Trophoblast cell (in vitro differentiated cells and primary cell): ENCODE measurements around the gene FBXO8.

ENCODE experiments used
- DNase-seq, 2 donors: peaks; one replicate each; pipeline ENCODE4 v3.0.0-alpha.2; 2016
- H2AFZ ChIP-seq: 2 replicates; pipeline ENCODE4 v1.6.1; 2013; ENCODE audit warnings: low read length, moderate library complexity, mild to moderate bottlenecking; ENCODE audit not compliant: insufficient read depth, poor library complexity
- H2AK5ac ChIP-seq: 2 replicates; pipeline ENCODE4 v1.6.1; 2013; ENCODE audit warnings: mild to moderate bottlenecking, low read length
- H2BK120ac ChIP-seq: 2 replicates; pipeline ENCODE4 v1.6.1; 2013; ENCODE audit warnings: low read length, mild to moderate bottlenecking, moderate library complexity; ENCODE audit not compliant: insufficient read depth, poor library complexity
- H2BK12ac ChIP-seq: 2 replicates; pipeline ENCODE4 v1.6.1; 2013; ENCODE audit warnings: mild to moderate bottlenecking, low read length, moderate library complexity
- H2BK5ac ChIP-seq: 2 replicates; pipeline ENCODE4 v1.6.1; 2013; ENCODE audit warnings: low read length, low read depth, moderate library complexity, mild to moderate bottlenecking; ENCODE audit not compliant: poor library complexity
- H3K14ac ChIP-seq: 2 replicates; pipeline ENCODE4 v1.6.1; 2013; ENCODE audit warnings: mild to moderate bottlenecking, low read length
- H3K18ac ChIP-seq: 2 replicates; pipeline ENCODE4 v1.6.1; 2013; ENCODE audit warnings: mild to moderate bottlenecking, low read length
- H3K23ac ChIP-seq: 2 replicates; pipeline ENCODE4 v1.6.1; 2013; ENCODE audit warnings: low read length
- H3K27ac ChIP-seq: 2 replicates; pipeline ENCODE4 v1.5.1; 2013; ENCODE audit warnings: low read depth, mild to moderate bottlenecking, inconsistent platforms, low read length, moderate library complexity
- H3K27me3 ChIP-seq: 2 replicates; pipeline ENCODE4 v1.6.1; 2013; ENCODE audit warnings: inconsistent platforms, mild to moderate bottlenecking, low read length, moderate library complexity; ENCODE audit not compliant: insufficient read depth
- H3K36me3 ChIP-seq, 2 experiments: 1 replicate in 1 of 2; 2 replicates in 1 of 2; pipeline ENCODE4 v1.6.1; 2013; ENCODE audit warnings: low read length in 2 of 2, mild to moderate bottlenecking in 2 of 2, moderate library complexity in 1 of 2; ENCODE audit not compliant: insufficient read depth in 2 of 2, control insufficient read depth in 1 of 2
- H3K4ac ChIP-seq: 2 replicates; pipeline ENCODE4 v1.6.1; 2013; ENCODE audit warnings: low read depth, mild to moderate bottlenecking, low read length, moderate library complexity
- H3K4me1 ChIP-seq, 2 experiments: 1 replicate in 1 of 2; 2 replicates in 1 of 2; pipeline ENCODE4 v1.6.1; 2013; ENCODE audit warnings: low read length in 2 of 2, mild to moderate bottlenecking in 2 of 2, moderate library complexity in 1 of 2; ENCODE audit not compliant: insufficient read depth in 2 of 2, control insufficient read depth in 1 of 2
- H3K4me2 ChIP-seq: 2 replicates; pipeline ENCODE4 v1.6.1; 2013; ENCODE audit warnings: inconsistent platforms, mild to moderate bottlenecking, low read length, moderate library complexity
- H3K4me3 ChIP-seq: 2 replicates; pipeline ENCODE4 v1.5.1; 2013; ENCODE audit warnings: mild to moderate bottlenecking, low read depth, low read length, inconsistent platforms
- H3K79me1 ChIP-seq: one replicate; pipeline ENCODE4 v1.6.1; 2013; ENCODE audit warnings: low read length
- H3K79me2 ChIP-seq: 2 replicates; pipeline ENCODE4 v1.6.1; 2013; ENCODE audit warnings: low read length, mild to moderate bottlenecking; ENCODE audit not compliant: control insufficient read depth, insufficient read depth, poor library complexity
- H3K9ac ChIP-seq: 2 replicates; pipeline ENCODE4 v1.6.1; 2013; ENCODE audit warnings: mild to moderate bottlenecking, low read length
- H3K9me3 ChIP-seq: 2 replicates; pipeline ENCODE4 v1.6.1; 2013; ENCODE audit warnings: low read depth, mild to moderate bottlenecking, control low read depth, inconsistent platforms, low read length; ENCODE audit not compliant: insufficient read depth
- H4K12ac ChIP-seq: 2 replicates; pipeline ENCODE4 v1.6.1; 2013; ENCODE audit warnings: low read depth, mild to moderate bottlenecking, low read length, moderate library complexity
- H4K8ac ChIP-seq: 2 replicates; pipeline ENCODE4 v1.6.1; 2013; ENCODE audit warnings: low read depth, mild to moderate bottlenecking, low read length, moderate library complexity
- H4K91ac ChIP-seq: one replicate; pipeline ENCODE4 v1.6.1; 2013; ENCODE audit warnings: low read depth, mild to moderate bottlenecking, low read length, moderate library complexity
- WGBS: extraction: QIAGEN DNeasy Blood & Tissue Kit; methylation state at CpG from one replicate; pipeline ENCODE4 v1.1.7; 2013; ENCODE audit warnings: missing lambda C conversion rate; ENCODE audit not compliant: insufficient read length, insufficient coverage; ENCODE audit errors: extremely low coverage; 5-methylcytosine and 5-hydroxymethylcytosine counted together

The FBXO8 gene

DNA sequence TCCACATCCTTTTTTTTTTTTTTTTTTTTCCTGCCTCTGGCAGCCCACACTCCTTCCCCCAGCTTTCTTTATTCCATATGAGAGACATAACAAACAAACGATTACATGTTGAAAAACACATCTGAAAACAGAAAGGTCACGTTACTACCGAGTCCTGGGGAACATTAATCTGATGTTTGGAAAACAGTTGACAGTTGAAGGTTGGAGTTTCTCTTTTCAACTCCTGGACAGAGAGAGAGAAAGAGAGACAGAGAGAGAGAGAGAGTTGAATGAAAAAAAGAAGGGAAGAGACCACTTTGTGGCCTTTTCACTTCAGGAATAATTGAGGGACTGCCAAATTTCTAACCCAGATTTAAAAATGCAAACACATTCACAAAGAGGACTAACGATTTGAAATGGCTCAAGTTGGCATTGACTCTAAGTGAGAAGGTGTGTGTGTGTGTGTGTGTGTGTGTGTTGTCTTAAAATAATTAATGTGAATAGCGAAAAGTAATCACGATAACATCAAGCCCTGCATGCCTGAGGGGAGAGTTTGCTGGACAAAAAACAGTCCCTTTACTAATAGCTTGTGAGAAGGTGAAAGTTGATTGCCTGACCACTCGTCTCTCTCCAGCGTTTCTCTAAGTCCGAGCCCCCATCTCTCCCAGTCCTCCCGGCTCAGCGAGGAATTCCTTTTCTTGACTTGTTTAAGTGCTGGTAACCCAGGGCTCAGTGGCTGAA is 67.3 kb downstream of the FBXO8 start:
- no peaks in the 10 kb centered on the region for H3K36me3 ChIP-seq
- no peak overlapping the region for H3K4ac ChIP-seq
- peak overlapping the region; percentile 66 for H3K4me2 ChIP-seq
- no peak overlapping the region for H3K18ac ChIP-seq
- H3K23ac ChIP-seq, result no peak overlapping the region
- no peak overlapping the region for H2AK5ac ChIP-seq
- no peak overlapping the region for H2AFZ ChIP-seq
- no peak overlapping the region for H3K9ac ChIP-seq
- peaks cover 5% of the 10 kb centered on the region for H3K79me2 ChIP-seq
- no peak overlapping the region for H2BK5ac ChIP-seq
- H4K91ac ChIP-seq, result no peak overlapping the region
- no peak for DNase-seq
- no peak overlapping the region for H3K4me3 ChIP-seq
- no peak overlapping the region for H2BK120ac ChIP-seq
- no peak overlapping the region for H2BK12ac ChIP-seq
- peaks cover 32% of the 10 kb centered on the region for H3K79me1 ChIP-seq
- H4K8ac ChIP-seq, result no peak overlapping the region
- no peaks in the 10 kb centered on the region for H3K9me3 ChIP-seq
- peak overlapping the region; percentile 82 for H3K27ac ChIP-seq
- WGBS, result no CpG with 5 or more reads among the region's 11 CpGs
- no peak overlapping the region for H4K12ac ChIP-seq
- no peak overlapping the region for H3K14ac ChIP-seq
- no peaks in the 10 kb centered on the region for H3K27me3 ChIP-seq
- H3K4me1 ChIP-seq, result peaks cover 26 to 31% of the 10 kb centered on the region in 2 experiments

DNA sequence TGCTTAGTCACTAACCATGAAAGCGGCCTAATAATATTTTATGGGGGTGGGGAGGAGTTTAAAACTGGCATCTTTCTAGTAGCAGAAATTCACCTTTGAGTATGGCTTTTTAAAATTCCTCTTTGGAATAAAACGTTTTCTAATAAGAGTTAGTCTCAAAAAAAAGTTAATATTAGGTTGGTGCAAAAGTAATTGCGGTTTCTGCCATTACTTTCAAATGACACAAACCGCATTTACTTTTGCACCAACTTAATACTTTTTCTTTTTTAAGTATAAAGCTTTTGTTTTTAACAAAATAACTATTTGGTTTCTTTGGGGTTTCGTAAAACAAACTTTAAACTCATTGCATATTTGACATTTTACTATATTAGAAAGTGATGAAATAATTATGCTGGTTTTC is 68.4 kb downstream of the FBXO8 start:
- H3K79me1 ChIP-seq, result peaks cover 32% of the 10 kb centered on the region
- H2AK5ac ChIP-seq, result no peak overlapping the region
- H3K9me3 ChIP-seq, result no peaks in the 10 kb centered on the region
- no peak for DNase-seq
- no CpG with 5 or more reads among the region's 5 CpGs for WGBS
- H4K12ac ChIP-seq, result no peak overlapping the region
- H3K79me2 ChIP-seq, result peaks cover 5% of the 10 kb centered on the region
- H3K4me1 ChIP-seq, result peaks cover 26 to 31% of the 10 kb centered on the region in 2 experiments
- no peak overlapping the region for H4K91ac ChIP-seq
- peak overlapping the region; percentile 88 for H2BK120ac ChIP-seq
- no peaks in the 10 kb centered on the region for H3K36me3 ChIP-seq
- peak overlapping the region; percentile 66 for H3K4me2 ChIP-seq
- no peak overlapping the region for H3K18ac ChIP-seq
- no peaks in the 10 kb centered on the region for H3K27me3 ChIP-seq
- no peak overlapping the region for H3K4ac ChIP-seq
- no peak overlapping the region for H3K27ac ChIP-seq
- no peak overlapping the region for H2BK12ac ChIP-seq
- no peak overlapping the region for H3K9ac ChIP-seq
- no peak overlapping the region for H3K4me3 ChIP-seq
- no peak overlapping the region for H3K14ac ChIP-seq
- no peak overlapping the region for H2AFZ ChIP-seq
- no peak overlapping the region for H3K23ac ChIP-seq
- H4K8ac ChIP-seq, result no peak overlapping the region
- no peak overlapping the region for H2BK5ac ChIP-seq

DNA sequence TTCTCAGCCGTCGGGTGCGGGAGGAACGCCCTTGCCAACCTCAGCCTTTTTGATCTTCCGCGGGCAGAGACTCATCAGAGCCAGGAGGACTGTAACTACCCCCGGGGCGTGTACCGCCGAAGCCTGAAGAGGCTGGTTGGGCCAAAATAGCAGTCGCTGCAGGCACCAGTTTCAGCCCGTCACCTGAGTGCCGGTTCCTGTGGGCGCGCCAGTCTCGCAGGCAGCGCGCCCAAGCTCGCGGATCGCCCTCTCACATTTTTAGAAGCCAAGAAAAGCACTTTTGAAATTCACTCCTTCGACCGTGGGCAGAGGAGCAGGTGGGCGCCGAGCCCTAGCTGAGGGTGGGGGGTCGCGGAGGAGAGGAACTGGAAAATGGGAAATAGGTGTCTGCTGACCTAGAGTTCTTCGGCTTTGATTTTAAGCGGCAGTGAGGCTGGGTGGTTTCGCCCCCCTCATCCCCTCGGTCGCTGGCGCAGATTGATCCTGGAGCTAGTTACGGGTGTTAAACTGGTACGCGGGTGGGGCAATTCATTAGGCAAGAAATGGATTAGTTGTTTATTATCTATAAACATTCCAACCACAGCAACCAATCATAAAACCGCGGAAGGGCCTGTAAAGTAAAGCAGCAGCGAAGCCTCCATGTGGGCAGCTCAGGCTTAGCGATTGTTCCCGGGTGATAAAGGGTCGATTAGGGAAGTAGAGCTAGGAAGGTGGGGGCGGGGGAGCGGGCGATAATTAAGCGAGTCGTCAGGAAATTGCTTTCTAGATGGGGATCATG is 69.2 kb downstream of the FBXO8 start:
- peak overlapping the region; percentile 9 for H2BK12ac ChIP-seq
- peak overlapping the region; percentile 14 for H3K4me3 ChIP-seq
- H3K4me1 ChIP-seq, result peaks cover 26 to 31% of the 10 kb centered on the region in 2 experiments
- no peak overlapping the region for H3K23ac ChIP-seq
- peaks cover 5% of the 10 kb centered on the region for H3K79me2 ChIP-seq
- no peaks in the 10 kb centered on the region for H3K36me3 ChIP-seq
- peak overlapping the region; percentile 46 for H3K4ac ChIP-seq
- peak overlapping the region; percentile 71 for H2AK5ac ChIP-seq
- H3K18ac ChIP-seq, result peak overlapping the region; percentile 93
- H3K14ac ChIP-seq, result peak overlapping the region; percentile 86
- H3K9me3 ChIP-seq, result no peaks in the 10 kb centered on the region
- peak overlapping the region; percentile 66 for H3K4me2 ChIP-seq
- peak overlapping the region; percentile 95 for H4K91ac ChIP-seq
- no peaks in the 10 kb centered on the region for H3K27me3 ChIP-seq
- H3K79me1 ChIP-seq, result peaks cover 32% of the 10 kb centered on the region
- peak; percentile 16 to 35 for DNase-seq
- H4K8ac ChIP-seq, result peak overlapping the region; percentile 86
- peak overlapping the region; percentile 88 for H2BK120ac ChIP-seq
- H2BK5ac ChIP-seq, result peak overlapping the region; percentile 78
- no CpG with 5 or more reads among the region's 47 CpGs for WGBS
- H3K9ac ChIP-seq, result no peak overlapping the region
- H3K27ac ChIP-seq, result no peak overlapping the region
- H4K12ac ChIP-seq, result peak overlapping the region; percentile 59
- peak overlapping the region; percentile 35 for H2AFZ ChIP-seq

DNA sequence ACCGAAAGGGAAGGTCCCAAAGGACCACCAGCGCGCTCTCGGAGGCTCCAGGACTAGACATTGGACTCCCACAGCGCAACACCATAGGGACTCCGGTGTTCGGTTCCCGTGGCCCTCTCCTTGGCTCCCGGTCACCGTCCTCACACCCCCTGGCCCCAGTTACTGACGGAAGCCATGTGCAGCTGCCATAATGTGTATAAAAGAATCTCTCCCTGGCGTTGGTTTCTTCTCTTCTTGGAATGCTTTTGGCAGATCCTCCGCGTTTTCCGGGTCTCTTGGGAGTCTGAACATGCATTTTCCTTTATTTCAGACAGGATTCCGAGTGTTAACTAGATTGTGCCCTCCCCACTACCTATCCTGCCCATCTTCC is 69.8 kb downstream of the FBXO8 start:
- Histone ChIP-seq H3K36me3 (no peaks in the 10 kb centered on the region), H4K8ac (peak overlapping the region; percentile 86), H3K9me3 (no peaks in the 10 kb centered on the region), H2AFZ (peak overlapping the region; percentile 32), H3K18ac (peak overlapping the region; percentile 63), H2BK120ac (peak overlapping the region; percentile 88), H3K27ac (no peak overlapping the region), H4K12ac (no peak overlapping the region), H3K4ac (no peak overlapping the region), H3K79me2 (peaks cover 5% of the 10 kb centered on the region), H2AK5ac (no peak overlapping the region), H3K14ac (peak overlapping the region; percentile 86), H2BK5ac (peak overlapping the region; percentile 78), H3K9ac (no peak overlapping the region), H3K4me1 (peaks cover 26 to 31% of the 10 kb centered on the region in 2 experiments), H4K91ac (peak overlapping the region; percentile 95), H3K27me3 (no peaks in the 10 kb centered on the region), H3K79me1 (peaks cover 32% of the 10 kb centered on the region), H3K23ac (no peak overlapping the region), H2BK12ac (peak overlapping the region; percentile 79), H3K4me3 (peak overlapping the region; percentile 14), H3K4me2 (peak overlapping the region; percentile 66)
- no CpG with 5 or more reads among the region's 16 CpGs for WGBS
- no peak for DNase-seq
